HepG2 (cell line): ENCODE measurements around the gene TFAP2E.

Experiments used
- CBX1 ChIP-seq: IDR thresholded peaks from one replicate; pipeline ENCODE4 v1.6.1; 2016; ENCODE audit warnings: antibody characterized with exemption, low read depth
- EZH2 ChIP-seq: conservative IDR thresholded peaks from 2 replicates; pipeline ENCODE4 v1.6.1; 2012; ENCODE audit warnings: mild to moderate bottlenecking, low read depth, low read length, moderate library complexity
- HCFC1 ChIP-seq: fragments of 150-350 bp; IDR thresholded peaks from 2 replicates; pipeline ENCODE4 v1.6.1; 2014; ENCODE audit warnings: low read depth, low read length
- MBNL3 ChIP-seq: fragments of 250-450 bp; sonication (Bioruptor Pico); conservative IDR thresholded peaks from 2 replicates; pipeline ENCODE4 v1.8.0; 2022; ENCODE audit warnings: mild to moderate bottlenecking, inconsistent platforms
- NFE2L1 ChIP-seq: sonication (generic); formaldehyde crosslinking; IDR thresholded peaks from 2 replicates; pipeline ENCODE4 v1.4.0; 2020; ENCODE audit warnings: missing genetic modification reagents, mild to moderate bottlenecking, borderline replicate concordance
- PHB2 ChIP-seq: fragments of 450-650 bp; IDR thresholded peaks from 2 replicates; pipeline ENCODE4 v1.6.1; 2018; ENCODE audit not compliant: partially characterized antibody
- PTBP1 ChIP-seq: fragments of 200-400 bp; formaldehyde crosslinking; IDR thresholded peaks from 2 replicates; pipeline ENCODE4 v1.6.1; 2018; ENCODE audit warnings: low read length, low read depth; ENCODE audit not compliant: poor library complexity, severe bottlenecking
- RERE ChIP-seq: IDR thresholded peaks from 2 replicates; pipeline ENCODE4 v1.6.1; 2016; ENCODE audit warnings: low read depth, missing genetic modification reagents, missing compliant biosample characterization
- SMARCE1 ChIP-seq: fragments of 450-650 bp; IDR thresholded peaks from 2 replicates; pipeline ENCODE4 v1.6.1; 2017; ENCODE audit warnings: borderline replicate concordance
- SOX6 ChIP-seq, 2 experiments: fragments of 450-650 bp in 1 of 2; sonication (generic) in 1 of 2; formaldehyde crosslinking in 1 of 2; IDR thresholded peaks; 2 replicates each; pipeline versions ENCODE4 v1.4.0 to v1.6.1; 2017 to 2020; ENCODE audit warnings: antibody characterized with exemption in 1 of 2, mild to moderate bottlenecking in 1 of 2, missing genetic modification reagents in 1 of 2
- ZBTB33 ChIP-seq: sonication (generic); formaldehyde crosslinking; IDR thresholded peaks from 2 replicates; pipeline ENCODE4 v1.4.0; 2020; ENCODE audit warnings: missing genetic modification reagents
- ZNF263 ChIP-seq: sonication (generic); formaldehyde crosslinking; IDR thresholded peaks from 2 replicates; pipeline ENCODE4 v1.4.0; 2020; ENCODE audit warnings: missing genetic modification reagents
- ZNF281 ChIP-seq: sonication (generic); formaldehyde crosslinking; IDR thresholded peaks from 2 replicates; pipeline ENCODE4 v1.4.0; 2020; ENCODE audit warnings: missing genetic modification reagents, borderline replicate concordance

- TF ChIP-seq HCFC1: no peak
- TF ChIP-seq MBNL3 (CRISPR knock-in tag): no peak
- no peak for TF ChIP-seq SOX6 (IDR thresholded peaks at IDR 0.05)
- no peak for TF ChIP-seq SOX6 (CRISPR knock-in tag; IDR thresholded peaks at IDR 0.05)
- no peak for TF ChIP-seq RERE (CRISPR knock-in tag)
- no peak for TF ChIP-seq ZNF281 (CRISPR knock-in tag)
- TF ChIP-seq PHB2: no peak
- TF ChIP-seq NFE2L1 (CRISPR knock-in tag): no peak
- TF ChIP-seq ZBTB33 (CRISPR knock-in tag): no peak
- TF ChIP-seq EZH2: no peak
- no peak for TF ChIP-seq PTBP1
- no peak for TF ChIP-seq SMARCE1
- TF ChIP-seq CBX1: no peak
- no peak for TF ChIP-seq ZNF263 (CRISPR knock-in tag)
These were observed 14.5 kb upstream of the TFAP2E start for GRCh38 chr1:35558374-35559316.
